Measurements from ENCODE around the gene STUB1.

STUB1 gene

DNA sequence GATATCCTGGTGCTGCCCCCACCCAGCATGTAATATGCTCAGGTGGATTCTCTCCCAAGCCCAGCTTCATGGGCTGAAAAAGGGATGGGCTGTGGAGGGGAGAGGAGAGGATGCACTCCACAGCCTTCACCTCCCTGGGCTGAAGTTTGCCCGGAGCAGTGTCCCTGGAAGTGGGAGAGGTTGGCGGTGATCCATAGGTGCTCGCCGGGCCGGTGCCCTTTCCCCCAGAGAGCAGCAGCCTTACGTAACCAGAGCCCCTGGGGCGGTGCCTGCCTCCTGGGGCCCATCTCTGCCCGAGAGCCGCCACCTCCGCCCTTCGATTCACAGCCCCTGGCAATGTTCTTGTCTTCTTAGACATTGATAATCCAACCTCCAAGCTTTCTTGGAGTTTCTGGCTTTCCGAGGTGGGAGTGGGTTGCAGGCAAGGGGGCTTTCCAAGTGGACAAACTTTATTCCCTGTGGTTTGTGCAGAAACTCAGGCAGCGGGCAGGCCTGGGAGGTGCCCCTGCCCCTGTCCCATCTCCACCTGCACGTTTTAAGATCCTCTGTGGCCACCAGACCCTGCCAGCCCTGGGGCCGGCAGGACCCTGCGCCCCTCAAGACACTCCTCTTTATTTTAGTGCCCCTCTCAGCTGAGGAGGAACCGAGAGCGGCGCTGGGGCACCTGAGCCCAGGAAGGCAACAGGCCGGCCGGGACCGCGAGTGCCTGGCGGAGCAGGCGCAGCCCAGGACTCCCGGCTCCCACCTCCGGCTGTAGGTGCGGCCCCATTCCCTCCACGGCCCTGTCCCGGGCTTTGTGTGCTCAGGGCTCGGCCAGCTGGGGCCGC is 34.1 kb upstream of the STUB1 start:
- TF ChIP-seq, protein P1, sequence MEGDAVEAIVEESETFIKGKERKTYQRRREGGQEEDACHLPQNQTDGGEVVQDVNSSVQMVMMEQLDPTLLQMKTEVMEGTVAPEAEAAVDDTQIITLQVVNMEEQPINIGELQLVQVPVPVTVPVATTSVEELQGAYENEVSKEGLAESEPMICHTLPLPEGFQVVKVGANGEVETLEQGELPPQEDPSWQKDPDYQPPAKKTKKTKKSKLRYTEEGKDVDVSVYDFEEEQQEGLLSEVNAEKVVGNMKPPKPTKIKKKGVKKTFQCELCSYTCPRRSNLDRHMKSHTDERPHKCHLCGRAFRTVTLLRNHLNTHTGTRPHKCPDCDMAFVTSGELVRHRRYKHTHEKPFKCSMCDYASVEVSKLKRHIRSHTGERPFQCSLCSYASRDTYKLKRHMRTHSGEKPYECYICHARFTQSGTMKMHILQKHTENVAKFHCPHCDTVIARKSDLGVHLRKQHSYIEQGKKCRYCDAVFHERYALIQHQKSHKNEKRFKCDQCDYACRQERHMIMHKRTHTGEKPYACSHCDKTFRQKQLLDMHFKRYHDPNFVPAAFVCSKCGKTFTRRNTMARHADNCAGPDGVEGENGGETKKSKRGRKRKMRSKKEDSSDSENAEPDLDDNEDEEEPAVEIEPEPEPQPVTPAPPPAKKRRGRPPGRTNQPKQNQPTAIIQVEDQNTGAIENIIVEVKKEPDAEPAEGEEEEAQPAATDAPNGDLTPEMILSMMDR (IDR thresholded peaks at IDR 0.05; ENCODE audit: low read depth, low read length) = no peak
- no peak overlapping the region for H3K4me3 ChIP-seq (replicated peaks in 1 of 2; ENCODE audit: low read depth in 2 of 2, low read length in 2 of 2)
- DNase-seq (ENCODE audit: low read depth in 2 of 2) = no peak

GRCh38 chr16:646679-647172 is 33.5 kb upstream of the STUB1 start:
- DNase-seq (ENCODE audit: low read depth in 2 of 2) = no peak
- TF ChIP-seq, protein P1 (IDR thresholded peaks at IDR 0.05; ENCODE audit: low read depth, low read length) = no peak
- no peak overlapping the region for H3K4me3 ChIP-seq (replicated peaks in 1 of 2; ENCODE audit: low read depth in 2 of 2, low read length in 2 of 2)

DNA sequence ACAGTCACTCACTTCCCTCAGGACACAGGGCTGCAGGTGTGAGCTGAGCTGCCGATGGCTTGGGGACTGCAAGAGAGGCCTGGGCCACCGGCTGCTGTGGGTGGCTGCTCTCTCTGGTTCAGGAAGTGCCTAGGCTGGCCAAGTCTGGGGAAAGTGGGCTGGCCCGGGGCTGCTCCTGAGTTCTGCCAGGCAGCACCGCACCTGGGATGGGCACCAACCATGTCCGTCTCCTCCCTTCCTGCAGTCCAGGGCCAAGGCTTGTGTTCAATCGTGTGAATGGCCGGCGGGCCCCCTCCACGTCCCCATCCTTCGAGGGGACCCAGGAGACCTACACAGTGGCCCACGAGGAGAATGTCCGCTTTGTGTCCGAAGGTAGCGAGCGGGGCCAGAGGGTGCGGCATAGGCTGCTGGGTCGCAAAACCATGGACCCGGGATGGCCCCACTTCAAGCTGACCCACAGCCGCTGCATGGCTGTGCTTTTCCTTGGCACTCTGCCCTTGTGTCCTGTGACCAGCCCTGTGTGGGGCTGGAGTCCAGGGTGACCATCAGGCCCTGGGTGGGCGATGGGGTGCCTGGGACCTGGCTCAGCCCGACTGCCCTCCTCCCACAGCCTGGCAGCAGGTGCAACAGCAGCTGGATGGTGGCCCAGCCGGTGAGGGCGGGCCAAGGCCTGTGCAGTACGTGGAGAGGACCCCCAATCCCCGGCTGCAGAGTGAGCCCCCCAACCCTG is 32.9 kb upstream of the STUB1 start:
- TF ChIP-seq, protein P1 (IDR thresholded peaks at IDR 0.05; ENCODE audit: low read depth, low read length) = no peak
- H3K4me3 ChIP-seq (replicated peaks in 1 of 2; ENCODE audit: low read depth in 2 of 2, low read length in 2 of 2) = no peak overlapping the region
- no peak for DNase-seq (ENCODE audit: low read depth in 2 of 2)

DNA sequence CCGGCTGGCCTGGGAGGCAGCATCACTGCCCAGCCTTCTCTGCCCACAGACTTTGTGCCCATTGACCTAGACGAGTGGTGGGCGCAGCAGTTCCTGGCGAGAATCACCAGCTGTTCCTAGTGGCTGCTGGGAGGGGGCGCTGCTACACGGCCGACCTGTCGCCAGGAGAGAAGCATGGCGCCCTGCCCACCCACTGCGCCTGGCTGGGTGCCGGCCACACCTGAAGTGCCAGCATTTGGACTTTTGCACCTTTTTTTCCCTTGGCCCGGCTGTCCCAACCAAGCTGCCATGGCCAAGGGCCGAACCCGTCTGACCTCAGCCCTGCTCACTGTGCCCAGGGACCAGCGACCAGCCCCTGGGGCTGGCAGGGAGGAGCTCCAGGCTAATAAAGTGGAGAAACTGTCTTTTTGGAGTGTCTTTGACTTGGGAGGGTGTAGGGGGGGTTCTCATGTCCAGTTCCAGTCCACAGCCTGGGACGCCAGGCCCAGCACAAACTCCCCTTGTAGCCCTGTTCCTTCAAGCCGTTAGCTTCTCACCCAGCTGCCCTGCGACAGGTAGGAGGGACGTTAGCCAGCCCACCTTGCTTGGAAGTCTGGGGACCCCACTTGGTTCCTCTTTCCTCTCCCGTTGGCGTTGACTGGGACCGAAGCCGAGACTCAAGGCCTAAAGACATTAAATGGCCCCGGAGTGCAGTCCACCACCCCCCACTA is 32.0 kb upstream of the STUB1 start:
- TF ChIP-seq, protein P1 (IDR thresholded peaks at IDR 0.05; ENCODE audit: low read depth, low read length) = peak; percentile 41
- H3K4me3 ChIP-seq (replicated peaks in 1 of 2; ENCODE audit: low read depth in 2 of 2, low read length in 2 of 2) = peak overlapping the region; percentile 52 to 68
- peak; percentile 21 to 31 for DNase-seq (ENCODE audit: low read depth in 2 of 2)

DNA sequence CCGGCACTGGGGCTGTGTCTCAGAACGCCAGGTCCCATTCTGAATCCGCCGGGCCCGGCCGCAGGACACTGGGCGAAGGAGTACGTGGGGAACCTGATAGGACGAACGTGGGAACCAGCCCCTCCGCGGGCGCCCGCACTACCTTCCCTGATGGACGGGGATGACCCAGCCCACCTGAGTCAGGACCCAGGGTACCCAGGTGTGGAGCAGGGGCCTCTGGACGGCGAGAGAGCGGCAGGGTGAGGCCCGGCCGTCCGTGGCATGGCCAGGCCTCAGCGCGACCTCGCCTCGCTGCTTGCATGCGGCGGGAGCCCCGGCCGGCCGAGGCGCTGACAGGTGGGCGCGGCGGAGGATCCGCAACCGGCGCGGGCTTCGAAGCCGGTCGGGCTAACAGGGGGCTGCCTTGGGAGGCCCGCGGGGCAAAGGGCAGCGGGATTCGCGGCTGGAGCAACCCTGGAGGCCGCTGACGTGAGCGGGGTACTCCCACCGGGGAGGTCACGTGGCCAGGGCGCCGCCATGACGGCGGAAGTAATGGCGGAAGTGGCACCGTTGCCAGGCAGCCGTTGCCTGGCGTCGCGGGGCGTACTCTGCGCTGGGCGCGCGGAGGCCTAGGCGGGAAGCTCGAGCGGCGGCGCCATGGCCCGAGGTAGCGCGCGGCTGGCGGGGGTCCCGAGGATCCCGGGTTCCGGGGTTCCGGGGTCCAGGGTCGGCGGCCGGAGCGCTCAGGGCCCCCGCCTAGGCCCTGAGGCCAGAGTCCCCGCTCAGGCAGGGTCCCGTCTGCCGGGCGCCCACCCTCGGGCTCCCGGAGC is 31.2 kb upstream of the STUB1 start, which contains the start of gene WDR90:
WDR90 (plus strand) TSS at position 585 of the 809 bp plus-strand sequence; CDS start at position 637, 52 bp downstream.
- TF ChIP-seq, protein P1 (IDR thresholded peaks at IDR 0.05; ENCODE audit: low read depth, low read length) = no peak
- peak within 1 kb of the TSS; percentile 52 to 68 for H3K4me3 ChIP-seq (replicated peaks in 1 of 2; ENCODE audit: low read depth in 2 of 2, low read length in 2 of 2)

DNA sequence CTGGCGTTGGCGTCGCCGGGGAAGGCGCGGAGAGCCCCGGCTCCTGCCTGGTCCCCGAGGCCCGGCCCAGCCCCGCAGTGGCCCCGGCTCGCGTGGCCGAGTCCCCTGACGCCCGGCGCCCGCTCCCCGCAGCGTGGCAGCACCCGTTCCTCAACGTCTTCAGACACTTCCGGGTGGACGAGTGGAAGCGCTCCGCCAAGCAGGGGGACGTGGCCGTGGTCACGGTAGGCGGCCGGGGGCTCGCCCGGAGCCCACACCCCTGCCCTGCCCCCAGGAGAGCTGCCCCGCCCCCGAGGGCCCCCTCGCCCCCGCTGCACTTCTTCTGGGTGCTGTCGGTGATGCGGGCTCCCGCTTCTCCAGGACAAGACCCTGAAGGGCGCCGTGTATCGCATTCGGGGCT is 30.6 kb upstream of the STUB1 start:
- DNase-seq (ENCODE audit: low read depth in 2 of 2) = no peak
- H3K4me3 ChIP-seq (replicated peaks in 1 of 2; ENCODE audit: low read depth in 2 of 2, low read length in 2 of 2) = peak overlapping the region; percentile 52 to 68
- TF ChIP-seq, protein P1 (IDR thresholded peaks at IDR 0.05; ENCODE audit: low read depth, low read length) = no peak

More for the DNA sequence above, 31.2 kb upstream of the STUB1 start, which contains the start of gene WDR90:
- peak; percentile 90 to 94 for DNase-seq (ENCODE audit: low read depth in 2 of 2)

All from cardiac fibroblast (primary cell).